ENCODE measurements around the gene DNAJC4.

DNAJC4 gene

DNA sequence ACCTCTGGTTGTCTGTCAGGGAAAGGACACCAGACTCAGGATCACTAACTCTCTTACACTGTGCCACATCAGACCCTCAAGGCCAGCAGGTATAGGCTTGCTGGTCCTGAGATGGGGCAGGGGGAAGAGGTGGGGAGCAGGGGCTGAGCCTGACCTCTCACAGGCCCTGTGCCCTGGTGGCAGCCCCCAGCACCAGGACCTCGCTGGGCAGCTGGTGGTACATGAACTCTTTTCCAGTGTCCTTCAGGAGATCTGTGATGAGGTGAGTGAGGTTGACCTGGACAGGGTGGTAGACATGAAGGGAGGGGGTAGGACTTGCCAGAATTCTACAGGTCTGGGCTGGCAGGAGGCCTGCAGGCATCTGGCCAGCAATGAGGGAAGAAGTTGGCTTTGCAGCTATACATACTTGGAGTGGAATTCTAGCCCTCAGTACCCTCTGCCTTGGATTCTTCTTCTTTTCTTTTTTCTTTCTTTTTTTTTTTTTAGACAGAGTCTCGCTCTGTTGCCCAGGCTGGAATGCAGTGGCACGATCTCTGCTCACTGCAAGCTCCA, 2.9 kb upstream of the DNAJC4 start:
- in situ Hi-C loops (cut with MboI; ENCODE audit: low sequenced_read_pairs): no loop called here

- in situ Hi-C loops (cut with MboI; ENCODE audit: low sequenced_read_pairs): no loop called here
These were observed 1.1 kb upstream of the DNAJC4 start for GRCh38 chr11:64229090-64229743.

DNA sequence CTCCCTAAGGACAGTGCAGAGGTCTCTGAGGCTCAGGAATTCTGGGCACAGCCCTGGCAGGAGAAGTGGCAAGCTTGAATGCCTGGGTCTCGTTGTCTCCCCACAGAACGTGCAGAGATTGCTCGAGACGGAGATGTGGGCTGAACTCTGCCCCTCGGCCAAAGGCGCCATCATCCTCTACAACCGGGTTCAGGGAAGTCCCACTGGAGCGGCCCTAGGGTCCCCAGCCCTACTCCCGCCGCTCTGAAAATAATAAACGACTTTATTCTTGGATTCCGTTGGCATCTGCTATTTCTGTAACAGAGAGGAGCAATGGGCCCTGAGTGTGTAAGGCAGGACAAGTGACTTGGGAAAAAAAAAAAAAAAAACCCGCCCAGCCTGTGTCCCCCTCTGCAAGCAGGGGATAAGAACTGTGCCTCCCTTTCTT, 591 bp upstream of the DNAJC4 start:
- in situ Hi-C loops (cut with MboI; ENCODE audit: low sequenced_read_pairs): no loop called here

DNA sequence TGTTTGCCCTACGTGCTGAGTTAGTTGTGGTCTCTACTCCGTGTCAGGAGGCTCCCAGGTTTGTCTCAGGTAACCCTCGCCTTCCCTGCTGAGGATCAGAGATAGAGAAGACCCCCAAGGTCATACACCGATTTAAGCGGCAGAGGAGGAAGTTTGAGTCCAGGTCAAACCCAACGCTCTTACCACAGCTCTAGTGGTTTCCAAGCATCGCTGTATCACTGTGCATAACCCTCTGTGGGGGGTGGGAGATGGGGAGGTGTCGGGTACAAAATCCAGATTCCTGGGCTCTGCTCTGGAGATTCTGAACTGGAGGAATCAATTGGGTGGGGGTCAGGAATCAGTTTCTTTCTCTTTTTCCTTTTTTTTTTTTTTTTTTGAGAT, 627 bp downstream of the DNAJC4 start:
- in situ Hi-C loops (cut with MboI; ENCODE audit: low sequenced_read_pairs): no loop called here

GRCh38 chr11:64231546-64231945, 1.2 kb downstream of the DNAJC4 start:
- in situ Hi-C loops (cut with MboI; ENCODE audit: low sequenced_read_pairs): no loop called here

DNA sequence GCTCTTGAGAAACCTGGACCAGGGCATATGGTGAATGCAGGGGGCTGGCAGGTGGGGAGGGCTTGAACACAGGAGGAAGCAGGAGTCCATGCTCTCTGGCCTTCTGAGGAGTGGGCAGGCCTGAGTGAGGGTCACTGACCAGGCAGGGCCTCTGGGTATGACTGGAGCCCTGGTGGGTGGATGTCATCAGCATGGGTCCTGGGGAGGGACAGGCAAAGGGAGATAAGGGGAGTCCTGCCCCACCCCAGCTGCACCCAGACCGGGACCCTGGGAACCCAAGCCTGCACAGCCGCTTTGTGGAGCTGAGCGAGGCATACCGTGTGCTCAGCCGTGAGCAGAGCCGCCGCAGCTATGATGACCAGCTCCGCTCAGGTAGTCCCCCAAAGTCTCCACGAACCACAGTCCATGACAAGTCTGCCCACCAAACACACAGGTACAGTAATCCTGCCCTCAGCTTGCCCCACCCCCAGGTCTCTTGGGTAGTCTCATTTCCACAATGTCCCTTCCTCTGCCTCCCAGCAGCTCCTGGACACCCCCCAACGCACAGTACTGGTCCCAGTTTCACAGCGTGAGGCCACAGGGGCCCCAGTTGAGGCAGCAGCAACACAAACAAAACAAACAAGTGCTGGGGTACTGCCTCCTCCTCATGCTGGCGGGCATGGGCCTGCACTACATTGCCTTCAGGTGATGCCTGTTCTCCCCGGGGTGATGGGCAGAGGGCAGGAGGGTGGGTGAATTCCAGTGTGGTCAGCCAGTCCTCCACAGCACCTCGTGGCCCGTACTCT, 2.0 kb downstream of the DNAJC4 start:
- in situ Hi-C loops (cut with MboI; ENCODE audit: low sequenced_read_pairs): no loop called here

- in situ Hi-C loops (cut with MboI; ENCODE audit: low sequenced_read_pairs): no loop called here
These were observed 2.6 kb downstream of the DNAJC4 start for GRCh38 chr11:64232967-64233315.

DNA sequence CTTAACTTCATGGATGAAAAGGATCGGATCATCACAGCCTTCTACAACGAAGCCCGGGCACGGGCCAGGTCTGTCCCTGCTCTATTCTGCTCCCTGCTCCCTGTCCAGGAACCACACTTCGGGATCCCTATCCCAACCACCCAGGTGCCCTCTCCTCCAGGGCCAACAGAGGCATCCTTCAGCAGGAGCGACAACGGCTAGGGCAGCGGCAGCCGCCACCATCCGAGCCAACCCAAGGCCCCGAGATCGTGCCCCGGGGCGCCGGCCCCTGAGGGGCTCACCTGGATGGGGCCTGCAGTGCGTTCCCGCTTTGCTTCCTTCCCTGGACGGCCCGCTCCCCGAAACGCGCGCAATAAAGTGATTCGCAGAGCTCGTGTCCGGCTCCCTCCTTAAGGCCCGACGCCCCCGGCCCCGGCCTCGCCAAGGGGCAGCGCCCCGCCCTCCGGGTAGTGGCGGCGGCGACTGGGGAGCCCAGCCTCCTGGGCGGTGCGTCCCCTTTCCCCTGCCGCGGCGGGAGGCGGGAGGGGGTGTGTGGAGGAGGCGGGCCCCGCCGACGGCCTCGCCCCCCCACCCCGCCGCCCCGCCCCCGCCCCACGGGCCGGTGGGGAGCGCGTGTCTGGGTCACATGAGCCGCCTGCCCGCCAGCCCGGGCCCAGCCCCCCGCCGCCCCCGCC, 3.7 kb downstream of the DNAJC4 start, which contains the start of gene VEGFB:
Gene VEGFB (plus strand): TSS at position 672 of the 674 bp plus-strand sequence. CDS start 250 bp downstream, outside the sequence.
- in situ Hi-C loops (cut with MboI; ENCODE audit: low sequenced_read_pairs): no loop called here

DNA sequence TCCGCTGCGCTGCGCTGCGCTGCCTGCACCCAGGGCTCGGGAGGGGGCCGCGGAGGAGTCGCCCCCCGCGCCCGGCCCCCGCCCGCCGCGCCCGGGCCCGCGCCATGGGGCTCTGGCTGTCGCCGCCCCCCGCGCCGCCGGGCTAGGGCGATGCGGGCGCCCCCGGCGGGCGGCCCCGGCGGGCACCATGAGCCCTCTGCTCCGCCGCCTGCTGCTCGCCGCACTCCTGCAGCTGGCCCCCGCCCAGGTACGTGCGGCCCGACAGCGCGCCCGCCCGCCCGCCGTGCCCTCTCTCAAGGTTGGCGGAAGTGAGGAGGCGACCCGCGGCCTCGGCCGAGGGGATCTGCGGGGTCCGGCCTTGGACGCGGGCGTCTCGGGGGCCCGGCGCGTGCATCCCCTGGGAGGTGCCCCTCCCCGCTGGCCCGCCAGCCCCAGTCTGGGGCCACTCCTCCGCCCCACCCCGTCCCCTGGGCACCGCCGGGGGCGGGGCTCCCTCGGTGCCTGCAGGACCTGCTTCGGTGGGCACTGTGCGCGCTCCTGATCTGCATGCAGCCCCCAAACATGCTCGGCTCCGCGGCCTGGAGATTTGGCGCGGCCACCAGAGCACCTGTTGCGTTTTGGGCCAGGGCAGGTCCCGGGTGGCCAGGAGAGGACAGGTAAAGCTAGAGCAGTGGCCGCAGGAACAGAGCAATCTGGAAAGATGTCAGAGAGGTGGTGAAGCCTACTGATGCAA, 4.5 kb downstream of the DNAJC4 start:
- in situ Hi-C loops (cut with MboI; ENCODE audit: low sequenced_read_pairs): no loop called here

DNA sequence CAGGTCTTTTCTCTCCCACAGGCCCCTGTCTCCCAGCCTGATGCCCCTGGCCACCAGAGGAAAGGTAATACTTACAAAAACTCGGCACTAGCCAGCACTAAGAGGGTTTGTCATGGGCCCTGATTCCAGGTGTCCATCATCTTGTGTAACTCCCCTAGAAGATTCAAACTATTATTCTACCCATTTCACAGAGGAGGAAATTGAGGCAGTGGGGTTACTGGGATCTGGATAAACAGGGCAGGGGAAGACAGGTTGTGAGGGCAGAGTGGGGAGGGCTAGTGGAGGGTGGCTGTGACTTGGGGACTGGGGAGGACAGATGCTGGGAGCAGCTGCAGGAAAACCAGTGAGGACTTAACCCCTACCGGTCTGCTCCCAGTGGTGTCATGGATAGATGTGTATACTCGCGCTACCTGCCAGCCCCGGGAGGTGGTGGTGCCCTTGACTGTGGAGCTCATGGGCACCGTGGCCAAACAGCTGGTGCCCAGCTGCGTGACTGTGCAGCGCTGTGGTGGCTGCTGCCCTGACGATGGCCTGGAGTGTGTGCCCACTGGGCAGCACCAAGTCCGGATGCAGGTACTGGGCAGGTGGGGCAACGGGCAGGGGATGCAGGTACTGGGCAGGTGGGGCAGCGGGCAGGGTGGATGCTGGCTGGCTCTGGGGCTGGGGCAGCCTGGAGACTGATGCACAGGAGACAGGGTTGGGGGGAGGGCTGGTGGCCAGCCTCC, 5.3 kb downstream of the DNAJC4 start:
- in situ Hi-C loops (cut with MboI; ENCODE audit: low sequenced_read_pairs): no loop called here

- in situ Hi-C loops (cut with MboI; ENCODE audit: low sequenced_read_pairs): no loop called here
These were observed 7.2 kb downstream of the DNAJC4 start for GRCh38 chr11:64237484-64237951.

GRCh38 chr11:64238076-64238475, 7.7 kb downstream of the DNAJC4 start:
- in situ Hi-C loops (cut with MboI; ENCODE audit: low sequenced_read_pairs): no loop called here

DNA sequence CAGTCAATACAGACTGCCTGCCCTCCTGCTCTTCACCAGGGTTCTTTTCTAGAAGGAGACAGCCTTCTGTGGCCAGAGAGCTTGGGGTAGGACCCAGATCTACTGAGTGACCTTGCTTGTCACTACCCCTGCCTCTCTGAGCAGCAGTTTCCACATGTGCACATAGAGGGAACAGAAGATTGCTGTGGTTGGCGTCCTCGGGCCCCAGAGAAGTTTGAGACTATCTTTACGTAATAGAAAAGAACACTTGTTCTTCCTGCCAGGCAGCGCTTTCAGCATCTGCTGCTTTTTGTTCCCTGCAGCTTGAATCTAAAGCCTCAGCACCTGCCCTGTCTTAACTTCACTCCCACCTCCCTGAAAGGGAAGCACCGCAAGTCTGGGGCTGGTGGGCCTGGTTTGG, 8.7 kb downstream of the DNAJC4 start:
- in situ Hi-C loops (cut with MboI; ENCODE audit: low sequenced_read_pairs): no loop called here

GRCh38 chr11:64239662-64240434, 9.5 kb downstream of the DNAJC4 start:
- in situ Hi-C loops (cut with MboI; ENCODE audit: low sequenced_read_pairs): no loop called here

GRCh38 chr11:64240435-64241240, 10.3 kb downstream of the DNAJC4 start, which contains the start of gene FKBP2:
Gene FKBP2, plus strand, starts transcription at chr11:64241095. Its CDS starts 1,293 bp downstream, at chr11:64242388.
- in situ Hi-C loops (cut with MboI; ENCODE audit: low sequenced_read_pairs): no loop called here

DNA sequence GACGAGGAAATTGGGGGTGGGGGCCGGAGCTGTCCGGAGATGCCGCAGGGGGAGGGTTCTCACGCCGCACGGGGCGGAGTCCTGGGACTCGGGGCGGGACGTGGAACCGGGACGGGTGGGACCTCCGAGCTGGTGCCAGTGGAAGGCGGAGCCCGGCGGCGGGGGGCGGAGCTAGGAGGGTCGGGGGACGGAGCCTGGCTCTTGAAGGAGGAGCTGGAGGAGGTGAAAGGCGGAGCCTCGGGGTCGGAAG, 10.8 kb downstream of the DNAJC4 start:
- in situ Hi-C loops (cut with MboI; ENCODE audit: low sequenced_read_pairs): no loop called here

- in situ Hi-C loops (cut with MboI; ENCODE audit: low sequenced_read_pairs): no loop called here
These were observed 11.4 kb downstream of the DNAJC4 start for GRCh38 chr11:64241491-64242374.
